Neural progenitor cell (in vitro differentiated cells): ENCODE results near the gene CAPN15. TPM values are rescaled to one million over a fixed set of nuclear protein-coding genes. Genes with fewer than 3 reads are reported as not detected.

Experiments
- DNase-seq: peaks from one replicate; pipeline ENCODE4 v3.0.0-alpha.2; 2016; ENCODE audit warnings: low spot score
- H2AFZ ChIP-seq: fragments of 200-600 bp; sonication (generic); replicated peaks from 2 replicates; pipeline ENCODE4 v1.6.1; 2016; ENCODE audit warnings: antibody characterized with exemption
- H3F3A ChIP-seq: fragments of 200-600 bp; sonication (generic); 2 replicates; pipeline ENCODE4 v1.6.1; 2016; ENCODE audit warnings: antibody characterized with exemption, low read depth
- H3K27ac ChIP-seq: fragments of 200-600 bp; sonication (generic); 2 replicates; pipeline ENCODE4 v1.5.1; 2016; ENCODE audit warnings: mild to moderate bottlenecking
- H3K27me3 ChIP-seq: fragments of 200-600 bp; sonication (generic); 2 replicates; pipeline ENCODE4 v1.6.1; 2016; ENCODE audit warnings: mild to moderate bottlenecking, moderate library complexity
- H3K36me3 ChIP-seq: fragments of 200-600 bp; sonication (generic); 2 replicates; pipeline ENCODE4 v1.5.1; 2016
- H3K4me1 ChIP-seq: fragments of 200-600 bp; sonication (generic); 2 replicates; pipeline ENCODE4 v1.6.1; 2016; ENCODE audit warnings: mixed run types
- H3K4me2 ChIP-seq: fragments of 200-600 bp; sonication (generic); 2 replicates; pipeline ENCODE4 v1.6.1; 2016
- H3K4me3 ChIP-seq: fragments of 200-600 bp; sonication (generic); 2 replicates; pipeline ENCODE4 v1.5.1; 2016
- H3K79me2 ChIP-seq: fragments of 200-600 bp; sonication (generic); 2 replicates; pipeline ENCODE4 v1.6.1; 2016; ENCODE audit warnings: low read depth
- H3K9ac ChIP-seq: fragments of 200-600 bp; sonication (generic); 2 replicates; pipeline ENCODE4 v1.6.1; 2016
- H3K9me3 ChIP-seq: fragments of 200-600 bp; sonication (generic); 2 replicates; pipeline ENCODE4 v1.5.1; 2016; ENCODE audit warnings: low read depth
- H4K20me1 ChIP-seq: fragments of 200-600 bp; sonication (generic); 2 replicates; pipeline ENCODE4 v1.6.1; 2016; ENCODE audit warnings: low read depth
- H3K27ac Mint-ChIP-seq: 3 replicates; pipeline ENCODE4 v1.8.0; 2021; ENCODE audit warnings: mixed read lengths
- H3K27me3 Mint-ChIP-seq: 2 replicates; pipeline ENCODE4 v1.8.0; 2022; ENCODE audit warnings: low read depth, mild to moderate bottlenecking, inconsistent platforms, moderate library complexity, mixed read lengths; ENCODE audit not compliant: insufficient read depth
- H3K36me3 Mint-ChIP-seq: 3 replicates; pipeline ENCODE4 v1.8.0; 2021; ENCODE audit warnings: mixed read lengths
- H3K4me1 Mint-ChIP-seq: 3 replicates; pipeline ENCODE4 v1.8.0; 2021; ENCODE audit warnings: mixed read lengths
- H3K4me3 Mint-ChIP-seq: 3 replicates; pipeline ENCODE4 v1.8.0; 2021; ENCODE audit warnings: mild to moderate bottlenecking, moderate library complexity, mixed read lengths
- H3K9me3 Mint-ChIP-seq: 3 replicates; pipeline ENCODE4 v1.8.0; 2020; ENCODE audit warnings: mixed read lengths
- CTCF ChIP-seq: fragments of 200-600 bp; sonication (generic); IDR thresholded peaks from 2 replicates; pipeline ENCODE4 v1.5.1; 2017; ENCODE audit warnings: antibody characterized with exemption, mild to moderate bottlenecking
- EZH2 ChIP-seq: fragments of 200-600 bp; sonication (generic); IDR thresholded peaks from 2 replicates; pipeline ENCODE4 v1.6.1; 2017; ENCODE audit warnings: antibody characterized with exemption, mild to moderate bottlenecking, moderate library complexity
- EZH2phosphoT487 ChIP-seq: fragments of 200-600 bp; sonication (generic); IDR thresholded peaks from 2 replicates; pipeline ENCODE4 v1.6.1; 2017; ENCODE audit warnings: antibody characterized with exemption
- total RNA-seq: library from RNA; depleted of rRNA; stranded (reverse); fragments of >200 nt; gene quantifications from 2 replicates; pipeline ENCODE4 v1.2.3, GENCODE V29; 2015; ENCODE audit warnings: low replicate concordance

The CAPN15 gene
- total RNA-seq, 1 donor from 2014 or later: 6.8 TPM

- Mint-ChIP-seq H3K36me3 (no peaks in the 10 kb centered on the region), H3K4me1 (peaks cover 10% of the 10 kb centered on the region), H3K27ac (no peak overlapping the region), H3K27me3 (peaks cover 5% of the 10 kb centered on the region), H3K9me3 (no peaks in the 10 kb centered on the region), H3K4me3 (no peak overlapping the region)
- Histone ChIP-seq H3K27ac (no peak overlapping the region), H3K4me1 (no peaks in the 10 kb centered on the region), H3K9me3 (no peaks in the 10 kb centered on the region), H4K20me1 (peaks cover 34% of the 10 kb centered on the region), H3K9ac (no peak overlapping the region), H3K79me2 (no peaks in the 10 kb centered on the region), H2AFZ (no peak overlapping the region), H3K4me3 (no peak overlapping the region), H3K27me3 (no peaks in the 10 kb centered on the region), H3K4me2 (no peak overlapping the region), H3K36me3 (no peaks in the 10 kb centered on the region), H3F3A (peaks cover 4% of the 10 kb centered on the region)
- TF ChIP-seq CTCF (no peak), EZH2phosphoT487 (no peak), EZH2 (no peak)
- no peak for DNase-seq
Observed at GRCh38 chr16:576197-576822, 48.8 kb downstream of the CAPN15 start.

- Mint-ChIP-seq H3K27me3 (peaks cover 2% of the 10 kb centered on the region), H3K27ac (no peak overlapping the region), H3K4me1 (peaks cover 5% of the 10 kb centered on the region), H3K4me3 (no peak overlapping the region), H3K36me3 (no peaks in the 10 kb centered on the region), H3K9me3 (no peaks in the 10 kb centered on the region)
- Histone ChIP-seq H3K27me3 (no peaks in the 10 kb centered on the region), H3K9ac (no peak overlapping the region), H3K4me3 (no peak overlapping the region), H3K9me3 (no peaks in the 10 kb centered on the region), H2AFZ (no peak overlapping the region), H3K36me3 (no peaks in the 10 kb centered on the region), H3K27ac (no peak overlapping the region), H4K20me1 (peaks cover 31% of the 10 kb centered on the region), H3K4me2 (no peak overlapping the region), H3K4me1 (no peaks in the 10 kb centered on the region), H3F3A (peaks cover 4% of the 10 kb centered on the region), H3K79me2 (no peaks in the 10 kb centered on the region)
- TF ChIP-seq CTCF (peak; percentile 50), EZH2phosphoT487 (no peak), EZH2 (no peak)
- peak; percentile 72 for DNase-seq
Observed at GRCh38 chr16:576823-577201, 49.3 kb downstream of the CAPN15 start.

- Mint-ChIP-seq H3K36me3 (no peaks in the 10 kb centered on the region), H3K9me3 (no peaks in the 10 kb centered on the region), H3K4me3 (no peak overlapping the region), H3K27me3 (peaks cover 2% of the 10 kb centered on the region), H3K27ac (no peak overlapping the region), H3K4me1 (peaks cover 3% of the 10 kb centered on the region)
- peaks cover 29% of the 10 kb centered on the region for H4K20me1 ChIP-seq
- TF ChIP-seq EZH2: no peak
- TF ChIP-seq CTCF: no peak
- no peak for TF ChIP-seq EZH2phosphoT487
- no peak overlapping the region for H3K9ac ChIP-seq
- H2AFZ ChIP-seq: no peak overlapping the region
- H3K9me3 ChIP-seq: no peaks in the 10 kb centered on the region
- no peak overlapping the region for H3K4me3 ChIP-seq
- no peak overlapping the region for H3K4me2 ChIP-seq
- no peaks in the 10 kb centered on the region for H3K4me1 ChIP-seq
- no peak for DNase-seq
- no peaks in the 10 kb centered on the region for H3K79me2 ChIP-seq
- no peak overlapping the region for H3K27ac ChIP-seq
- no peaks in the 10 kb centered on the region for H3K27me3 ChIP-seq
- H3K36me3 ChIP-seq: no peaks in the 10 kb centered on the region
- H3F3A ChIP-seq: peaks cover 5% of the 10 kb centered on the region
Observed at GRCh38 chr16:577796-578195, 50.3 kb downstream of the CAPN15 start.
